DOHH2 (cell line): ENCODE results near the gene RAC2.

Source experiments
- CTCF ChIP-seq: fragments of 200-600 bp; sonication (generic); IDR thresholded peaks from one replicate; pipeline ENCODE4 v1.5.1; 2014; ENCODE audit warnings: antibody characterized with exemption, mild to moderate bottlenecking, low read depth, low read length; ENCODE audit not compliant: poor library complexity, severe bottlenecking
- EZH2phosphoT487 ChIP-seq: fragments of 200-600 bp; sonication (generic); IDR thresholded peaks from 2 replicates; pipeline ENCODE4 v1.6.1; 2017; ENCODE audit warnings: borderline replicate concordance, mild to moderate bottlenecking, antibody characterized with exemption, low read length, moderate library complexity, mixed read lengths

- TF ChIP-seq CTCF (no peak), EZH2phosphoT487 (no peak)
Observed at GRCh38 chr22:37192204-37192603, 51.9 kb downstream of the RAC2 start.
